HG03439 (cell line): ENCODE data around the gene KSR1.
"Not testable (repeated sequence)": the region's sequence is repeated elsewhere in the genome, so short reads cannot be mapped to it uniquely, and the experiment has no call there.

ENCODE experiments used
- ATAC-seq: cut with Tn5 transposase; IDR thresholded peaks from one replicate; pipeline ENCODE4 v1.9.1; 2021; ENCODE audit warnings: mild to moderate bottlenecking, moderate library complexity; ENCODE audit not compliant: unreplicated experiment

Gene KSR1

GRCh38 chr17:27425991-27426390 lies 30.3 kb upstream of the KSR1 start:
- ATAC-seq: no peak

GRCh38 chr17:27426471-27426870 lies 29.8 kb upstream of the KSR1 start:
- not testable (repeated sequence) for ATAC-seq

GRCh38 chr17:27427166-27427862 lies 28.9 kb upstream of the KSR1 start:
- ATAC-seq: not testable (repeated sequence)

GRCh38 chr17:27428781-27429505 lies 27.3 kb upstream of the KSR1 start:
- ATAC-seq: no peak

- ATAC-seq: no peak
Observed at GRCh38 chr17:27429666-27430382, 26.4 kb upstream of the KSR1 start.

- no peak for ATAC-seq
Observed at GRCh38 chr17:27430383-27430840, 25.8 kb upstream of the KSR1 start.

- no peak for ATAC-seq
Observed at GRCh38 chr17:27430882-27431491, 25.3 kb upstream of the KSR1 start.

GRCh38 chr17:27433521-27433920 lies 22.7 kb upstream of the KSR1 start:
- ATAC-seq: no peak

- not testable (repeated sequence) for ATAC-seq
Observed at GRCh38 chr17:27435431-27436070, 20.7 kb upstream of the KSR1 start.

- ATAC-seq: no peak
Observed at GRCh38 chr17:27438348-27438998, 17.8 kb upstream of the KSR1 start.

- ATAC-seq: no peak
Observed at GRCh38 chr17:27439342-27439741, 16.9 kb upstream of the KSR1 start.

GRCh38 chr17:27442702-27443101 lies 13.5 kb upstream of the KSR1 start:
- ATAC-seq: no peak

GRCh38 chr17:27443491-27443890 lies 12.8 kb upstream of the KSR1 start:
- ATAC-seq: no peak

- ATAC-seq: no peak
Observed at GRCh38 chr17:27445971-27446370, 10.3 kb upstream of the KSR1 start.

GRCh38 chr17:27446569-27447301 lies 9.5 kb upstream of the KSR1 start:
- ATAC-seq: no peak

- ATAC-seq: not testable (repeated sequence)
Observed at GRCh38 chr17:27448534-27448933, 7.7 kb upstream of the KSR1 start.

- no peak for ATAC-seq
Observed at GRCh38 chr17:27449541-27449940, 6.7 kb upstream of the KSR1 start.

GRCh38 chr17:27449988-27450387 lies 6.3 kb upstream of the KSR1 start:
- ATAC-seq: no peak

GRCh38 chr17:27450416-27450815 lies 5.8 kb upstream of the KSR1 start:
- no peak for ATAC-seq

GRCh38 chr17:27451906-27452305 lies 4.3 kb upstream of the KSR1 start:
- no peak for ATAC-seq
